ENCODE data around the gene PAX8. TPM values are rescaled to one million over a fixed set of nuclear protein-coding genes. Genes with fewer than 3 reads are reported as not detected.
A peak's percentile ranks its signal among the peaks of the same experiment; 100 is the strongest.

The PAX8 gene
- total and polyA plus RNA-seq, 2 of the 13 experiments (the other 11 are each of a cell fraction or from before 2014, with no cell fraction given) = 1.5 to 8.8 TPM

GRCh38 chr2:113248997-113249770 is 29.5 kb downstream of the PAX8 start (continued):
- TF ChIP-seq HMGXB4 (CRISPR knock-in tag; IDR thresholded peaks at IDR 0.05; ENCODE audit: borderline replicate concordance in 1 of 2, low read depth in 1 of 2) (peak in 1 of 2 experiments; percentile 61; a peak in 2 of 4 replicates), ELF1 (CRISPR knock-in tag; IDR thresholded peaks at IDR 0.05) (peak; percentile 53), DZIP1 (CRISPR knock-in tag; IDR thresholded peaks at IDR 0.05) (0 out of 2 replicates have a peak, but pooled peaks have one; percentile 63), ZNF724P (CRISPR knock-in tag; IDR thresholded peaks at IDR 0.05; ENCODE audit: borderline replicate concordance) (peak; percentile 77; the same call in 1 of the 2 replicates), ZNF580 (CRISPR knock-in tag; IDR thresholded peaks at IDR 0.05; ENCODE audit: borderline replicate concordance, low read depth) (peak; percentile 51; the same call in 1 of the 2 replicates), ZNF687 (CRISPR knock-in tag; IDR thresholded peaks at IDR 0.05) (peak; percentile 17; the same call in 1 of the 2 replicates), CERS6 (CRISPR knock-in tag; IDR thresholded peaks at IDR 0.05) (no peak), ZBED4 (CRISPR knock-in tag; IDR thresholded peaks at IDR 0.05; ENCODE audit: borderline replicate concordance) (0 out of 2 replicates have a peak, but pooled peaks have one; percentile 46), NFKBIZ (CRISPR knock-in tag; IDR thresholded peaks at IDR 0.05) (peak; percentile 46; the same call in 1 of the 2 replicates), CHCHD3 (CRISPR knock-in tag; IDR thresholded peaks at IDR 0.05) (peak; percentile 60; the same call in 1 of the 2 replicates), SALL1 (CRISPR knock-in tag; IDR thresholded peaks at IDR 0.05) (peak; percentile 20; the same call in 1 of the 2 replicates), ZNF367 (CRISPR knock-in tag; IDR thresholded peaks at IDR 0.05; ENCODE audit: borderline replicate concordance) (no peak)
